ENCODE data around the gene PIAS1.
"Not testable (repeated sequence)": the region's sequence is repeated elsewhere in the genome, so short reads cannot be mapped to it uniquely, and the experiment has no call there.

Gene PIAS1

GRCh38 chr15:68186671-68187397 lies 132.7 kb downstream of the PIAS1 start:
- DNase-seq: no peak

- DNase-seq: no peak
These were observed 133.4 kb downstream of the PIAS1 start for GRCh38 chr15:68187559-68187958.

- DNase-seq: no peak
These were observed 134.5 kb downstream of the PIAS1 start for GRCh38 chr15:68188647-68189046.

- DNase-seq: no peak
These were observed 135.9 kb downstream of the PIAS1 start for GRCh38 chr15:68190048-68190447.

- DNase-seq: no peak
These were observed 137.4 kb downstream of the PIAS1 start for GRCh38 chr15:68191555-68191954.

- no peak for DNase-seq
These were observed 138.0 kb downstream of the PIAS1 start for GRCh38 chr15:68192117-68192516.

GRCh38 chr15:68192804-68193486 lies 138.8 kb downstream of the PIAS1 start:
- DNase-seq: no peak

GRCh38 chr15:68195336-68196112 lies 141.4 kb downstream of the PIAS1 start:
- no peak for DNase-seq

- DNase-seq: no peak
These were observed 142.5 kb downstream of the PIAS1 start for GRCh38 chr15:68196445-68197169.

- no peak for DNase-seq
These were observed 143.0 kb downstream of the PIAS1 start for GRCh38 chr15:68197170-68197492.

- no peak for DNase-seq
These were observed 143.7 kb downstream of the PIAS1 start for GRCh38 chr15:68197661-68198437.

GRCh38 chr15:68199340-68199739 lies 145.2 kb downstream of the PIAS1 start:
- DNase-seq: no peak

- DNase-seq: no peak
These were observed 146.1 kb downstream of the PIAS1 start for GRCh38 chr15:68200016-68200861.

GRCh38 chr15:68201153-68201878 lies 147.2 kb downstream of the PIAS1 start:
- no peak for DNase-seq

GRCh38 chr15:68201879-68202261 lies 147.8 kb downstream of the PIAS1 start:
- no peak for DNase-seq

- DNase-seq: not testable (repeated sequence)
These were observed 148.9 kb downstream of the PIAS1 start for GRCh38 chr15:68202994-68203393.

- DNase-seq: no peak
These were observed 149.4 kb downstream of the PIAS1 start for GRCh38 chr15:68203486-68203885.

- no peak for DNase-seq
These were observed 149.8 kb downstream of the PIAS1 start for GRCh38 chr15:68203956-68204355.

- no peak for DNase-seq
These were observed 150.2 kb downstream of the PIAS1 start for GRCh38 chr15:68204361-68204760.

- no peak for DNase-seq
These were observed 150.9 kb downstream of the PIAS1 start, which contains the start of gene CALML4 for GRCh38 chr15:68204776-68205557. CALML4 (minus strand) TSS chr15:68205332; CDS start chr15:68205247, 85 bp downstream.
